HCT116 (cell line): ENCODE measurements around the gene RPIA.

Experiments
- CEBPB ChIP-seq: IDR thresholded peaks from 2 replicates; pipeline ENCODE4 v1.6.1; 2012; ENCODE audit warnings: low read depth
- CTCF ChIP-seq, 3 experiments: fragments of 200-600 bp in 1 of 3; sonication (generic) in 1 of 3; IDR thresholded peaks in 2 of 3; conservative IDR thresholded peaks in 1 of 3; 2 replicates each; pipeline ENCODE4 v1.5.1; 2012 to 2017; ENCODE audit warnings: low read depth in 2 of 3, low read length in 2 of 3, antibody characterized with exemption in 1 of 3, borderline replicate concordance in 1 of 3, control low read depth in 1 of 3, mild to moderate bottlenecking in 1 of 3, mixed read lengths in 1 of 3, mixed run types in 1 of 3, moderate library complexity in 1 of 3; ENCODE audit not compliant: insufficient read depth in 1 of 3
- POLR2A ChIP-seq: IDR thresholded peaks from 2 replicates; pipeline ENCODE4 v1.7.0; 2011; ENCODE audit warnings: borderline replicate concordance; ENCODE audit not compliant: insufficient read depth, insufficient read length; ENCODE audit errors: extremely low read depth
- POLR2AphosphoS5 ChIP-seq: IDR thresholded peaks from 2 replicates; pipeline ENCODE4 v1.6.1; 2011; ENCODE audit warnings: mild to moderate bottlenecking, low read depth, low read length, moderate library complexity
- RAD21 ChIP-seq: IDR thresholded peaks from 2 replicates; pipeline ENCODE4 v1.6.1; 2012; ENCODE audit warnings: low read depth, mild to moderate bottlenecking
- REST ChIP-seq: IDR thresholded peaks from 2 replicates; pipeline ENCODE4 v1.6.1; 2012; ENCODE audit warnings: low read depth
- YY1 ChIP-seq: IDR thresholded peaks from 2 replicates; pipeline ENCODE4 v1.6.1; 2011; ENCODE audit warnings: low read length, low read depth, moderate library complexity, mild to moderate bottlenecking; ENCODE audit not compliant: insufficient replicate concordance; ENCODE audit errors: extremely low read depth

- TF ChIP-seq CTCF (IDR thresholded peaks at IDR 0.05 in 2 of 3, conservative IDR thresholded peaks at IDR 0.05 in 1 of 3; ENCODE audit: borderline replicate concordance in 1 of 3, insufficient read depth in 1 of 3, low read depth in 2 of 3, low read length in 2 of 3) (no peak), RAD21 (no peak), REST (no peak), POLR2A (no peak), CEBPB (no peak), YY1 (no peak), POLR2AphosphoS5 (no peak)
Measured at GRCh38 chr2:88654714-88655113, 36.8 kb upstream of the RPIA start.
